Measurements from ENCODE around the gene ATG9B. TPM values are rescaled to one million over a fixed set of nuclear protein-coding genes. Genes with fewer than 3 reads are reported as not detected.

The ATG9B gene
- polyA plus RNA-seq, 1 of the 3 experiments (the other 2 are of a cell fraction), result 0.67 TPM

DNA sequence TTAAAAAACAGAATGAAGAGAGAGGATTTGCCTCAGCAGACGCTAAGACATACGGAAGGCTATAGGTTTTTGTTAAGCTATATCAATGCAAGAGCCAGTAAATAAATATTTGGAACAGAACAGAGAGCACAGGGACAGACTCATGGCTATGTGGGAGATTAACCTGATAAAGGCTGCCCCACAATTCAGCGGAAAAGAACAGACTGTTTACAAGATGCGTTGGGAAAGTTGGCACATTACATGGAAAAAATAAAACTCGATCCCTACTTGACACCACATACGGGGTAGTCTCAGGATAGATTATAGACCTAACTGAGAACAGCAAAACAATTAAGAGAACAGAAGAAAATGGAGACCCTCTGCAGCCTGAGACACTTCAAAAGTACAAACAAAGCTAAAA, 56.9 kb downstream of the ATG9B start:
- Histone ChIP-seq H3K9me2 (no peaks in the 10 kb centered on the region), H3K27ac (ENCODE audit: low read depth in 2 of 2, low read length in 1 of 2) (peak overlapping the region in 1 of 2 experiments; percentile 62; a peak in 2 of 4 replicates), H3K27me3 (ENCODE audit: insufficient read depth) (peaks cover 57% of the 10 kb centered on the region), H3F3A (replicated peaks; ENCODE audit: insufficient read depth) (no peaks in the 10 kb centered on the region), H3K9ac (no peak overlapping the region), H3K4me3 (ENCODE audit: low read depth in 2 of 2, low read length in 1 of 2) (no peak overlapping the region), H3K79me2 (ENCODE audit: insufficient read depth) (no peaks in the 10 kb centered on the region), H3K36me3 (replicated peaks in 1 of 2; ENCODE audit: control insufficient read depth in 1 of 2, insufficient read depth in 2 of 2, low read length in 1 of 2) (no peaks in the 10 kb centered on the region), H3K4me2 (no peak overlapping the region), H3K9me3 (no peaks in the 10 kb centered on the region), H3K4me1 (ENCODE audit: control insufficient read depth in 1 of 2, insufficient read depth in 2 of 2, low read depth in 1 of 2, low read length in 1 of 2) (peaks cover 0 to 94% of the 10 kb centered on the region in 2 experiments; a peak in 2 of 4 replicates), H2AFZ (ENCODE audit: low read depth) (no peak overlapping the region), H4K20me1 (ENCODE audit: insufficient read depth) (no peaks in the 10 kb centered on the region)
- CTCF ChIA-PET, result interaction anchor here (0.7 to 27.1 kb wide), 13 partner anchors 9 to 187 kb away, joined by 3 to 761 read pairs (median 8); no protein-coding TSS in a partner anchor
- POLR2A ChIA-PET, result no interaction called here
- 61% methylated on average over 6 of the region's 6 CpGs for WGBS (ENCODE audit: low lambda C conversion rate)
- TF ChIP-seq EZH2phosphoT487 (IDR thresholded peaks at IDR 0.05; ENCODE audit: borderline replicate concordance, low read depth) (no peak), RXRA (IDR thresholded peaks at IDR 0.05; ENCODE audit: borderline replicate concordance, low read depth) (no peak), MXI1 (IDR thresholded peaks at IDR 0.05; ENCODE audit: low read depth, low read length) (no peak), YY1 (IDR thresholded peaks at IDR 0.05; ENCODE audit: low read depth) (no peak), IRF3 (IDR thresholded peaks at IDR 0.05; ENCODE audit: low read depth, low read length) (no peak), ELF1 (IDR thresholded peaks at IDR 0.05) (no peak), MAX (IDR thresholded peaks at IDR 0.05; ENCODE audit: low read depth) (no peak), SIN3A (IDR thresholded peaks at IDR 0.05; ENCODE audit: borderline replicate concordance, low read depth, low read length) (no peak), EP300 (IDR thresholded peaks at IDR 0.05; ENCODE audit: borderline replicate concordance in 1 of 2, low read depth in 1 of 2, low read length in 1 of 2) (no peak), JUND (IDR thresholded peaks at IDR 0.05) (no peak), NFIC (IDR thresholded peaks at IDR 0.05; ENCODE audit: borderline replicate concordance) (no peak), FOXJ3 (CRISPR knock-in tag; IDR thresholded peaks at IDR 0.05) (no peak), MEF2A (IDR thresholded peaks at IDR 0.05; ENCODE audit: borderline replicate concordance, low read depth) (no peak), RCOR1 (IDR thresholded peaks at IDR 0.05; ENCODE audit: low read length) (no peak), CTCF (IDR thresholded peaks at IDR 0.05) (no peak), RAD21 (IDR thresholded peaks at IDR 0.05; ENCODE audit: low read length) (no peak), NRF1 (IDR thresholded peaks at IDR 0.05; ENCODE audit: low read depth, low read length) (no peak)
- TF ChIP-seq, protein P1, sequence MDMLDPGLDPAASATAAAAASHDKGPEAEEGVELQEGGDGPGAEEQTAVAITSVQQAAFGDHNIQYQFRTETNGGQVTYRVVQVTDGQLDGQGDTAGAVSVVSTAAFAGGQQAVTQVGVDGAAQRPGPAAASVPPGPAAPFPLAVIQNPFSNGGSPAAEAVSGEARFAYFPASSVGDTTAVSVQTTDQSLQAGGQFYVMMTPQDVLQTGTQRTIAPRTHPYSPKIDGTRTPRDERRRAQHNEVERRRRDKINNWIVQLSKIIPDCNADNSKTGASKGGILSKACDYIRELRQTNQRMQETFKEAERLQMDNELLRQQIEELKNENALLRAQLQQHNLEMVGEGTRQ (IDR thresholded peaks at IDR 0.05; ENCODE audit: borderline replicate concordance, low read depth, low read length), result no peak
- DNase-seq, result no peak
